ENCODE measurements around the gene ZNF836.
A peak's percentile ranks its signal among the peaks of the same experiment; 100 is the strongest.

ZNF836 gene

DNA sequence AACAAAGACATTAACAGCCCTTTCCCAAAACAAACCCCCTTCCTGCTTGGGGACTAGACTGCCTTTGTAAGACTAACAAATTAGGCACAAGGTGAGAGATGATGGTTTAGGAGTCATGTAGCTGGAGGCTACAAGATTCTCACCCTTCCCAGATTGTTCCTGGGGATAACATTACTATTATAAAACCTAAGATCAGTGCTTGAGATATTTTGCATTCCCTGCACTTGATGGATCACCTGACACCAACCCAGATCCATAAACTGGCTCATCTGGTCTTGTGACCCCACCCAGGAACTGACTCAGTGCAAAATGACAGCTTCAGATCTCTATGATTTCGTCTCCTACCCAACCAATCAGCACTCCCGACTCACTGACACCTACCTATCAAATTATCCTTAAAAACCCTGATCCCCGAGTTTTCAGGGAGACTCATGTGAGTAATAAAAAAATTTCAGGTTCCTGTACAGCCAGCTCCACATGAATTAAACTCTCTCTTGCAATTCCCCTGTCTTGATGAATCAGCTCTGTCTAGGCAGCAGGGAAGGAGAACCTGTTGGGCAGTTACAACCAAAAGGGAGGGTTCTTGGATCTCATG, 29.3 kb downstream of the ZNF836 start:
- Histone ChIP-seq H3K14ac (ENCODE audit: low read length) (no peak overlapping the region), H3K23ac (ENCODE audit: low read depth, low read length, poor library complexity) (no peak overlapping the region), H3K27ac (replicated peaks; ENCODE audit: low read length) (no peak overlapping the region), H2BK12ac (ENCODE audit: low read length) (no peak overlapping the region), H2AFZ (ENCODE audit: low read length) (no peak overlapping the region), H2BK120ac (ENCODE audit: low read depth, low read length) (no peak overlapping the region), H3K27me3 (ENCODE audit: control insufficient read depth in 3 of 3, insufficient read depth in 3 of 3, low read depth in 1 of 3, low read length in 3 of 3) (no peaks in the 10 kb centered on the region), H3K4me1 (ENCODE audit: control insufficient read depth in 2 of 2, insufficient read depth in 1 of 2, low read depth in 1 of 2, low read length in 2 of 2) (peaks cover 0 to 4% of the 10 kb centered on the region in 2 donors), H3K9me3 (replicated peaks in 1 of 2; ENCODE audit: control insufficient read depth in 2 of 2, insufficient read depth in 1 of 2, low read depth in 1 of 2, low read length in 2 of 2) (peaks cover 2 to 17% of the 10 kb centered on the region in 2 donors), H4K8ac (ENCODE audit: low read depth, low read length) (no peak overlapping the region), H3K4me3 (ENCODE audit: low read length in 2 of 2) (no peak overlapping the region), H3K79me1 (ENCODE audit: low read depth, low read length) (no peaks in the 10 kb centered on the region), H3K4me2 (ENCODE audit: insufficient read depth, low read length, poor library complexity, severe bottlenecking) (no peak overlapping the region), H3K18ac (ENCODE audit: low read length) (no peak overlapping the region), H2BK15ac (ENCODE audit: low read length) (no peak overlapping the region), H2BK5ac (ENCODE audit: low read length) (no peak overlapping the region), H3K4ac (ENCODE audit: low read length) (no peak overlapping the region), H2AK5ac (ENCODE audit: low read depth, low read length) (no peak overlapping the region), H4K91ac (ENCODE audit: low read depth, low read length, poor library complexity) (no peak overlapping the region), H3K36me3 (replicated peaks in 1 of 2; ENCODE audit: control insufficient read depth in 2 of 2, insufficient read depth in 2 of 2, low read length in 2 of 2) (peaks cover 0 to 8% of the 10 kb centered on the region in 2 donors), H3K9ac (ENCODE audit: low read depth, low read length, poor library complexity) (no peak overlapping the region)
- DNase-seq (ENCODE audit: low spot score), result no peak
- no CpG with 5 or more reads among the region's 3 CpGs for WGBS, 2 donors (ENCODE audit: extremely low coverage in 2 of 2, insufficient read length in 2 of 2, insufficient replicate concordance in 1 of 2)

- H3K79me1 ChIP-seq (ENCODE audit: low read depth, low read length), result no peaks in the 10 kb centered on the region
- no peak overlapping the region for H3K14ac ChIP-seq (ENCODE audit: low read length)
- H4K8ac ChIP-seq (ENCODE audit: low read depth, low read length), result no peak overlapping the region
- H3K18ac ChIP-seq (ENCODE audit: low read length), result no peak overlapping the region
- no peak for DNase-seq (ENCODE audit: low spot score)
- no peak overlapping the region for H3K27ac ChIP-seq (replicated peaks; ENCODE audit: low read length)
- no peaks in the 10 kb centered on the region for H3K27me3 ChIP-seq (ENCODE audit: control insufficient read depth in 3 of 3, insufficient read depth in 3 of 3, low read depth in 1 of 3, low read length in 3 of 3)
- peaks cover 0 to 4% of the 10 kb centered on the region in 2 donors for H3K4me1 ChIP-seq (ENCODE audit: control insufficient read depth in 2 of 2, insufficient read depth in 1 of 2, low read depth in 1 of 2, low read length in 2 of 2)
- H2AK5ac ChIP-seq (ENCODE audit: low read depth, low read length), result no peak overlapping the region
- H4K91ac ChIP-seq (ENCODE audit: low read depth, low read length, poor library complexity), result no peak overlapping the region
- H2AFZ ChIP-seq (ENCODE audit: low read length), result no peak overlapping the region
- H3K4me3 ChIP-seq (ENCODE audit: low read length in 2 of 2), result no peak overlapping the region
- peaks cover 2 to 14% of the 10 kb centered on the region in 2 donors for H3K36me3 ChIP-seq (replicated peaks in 1 of 2; ENCODE audit: control insufficient read depth in 2 of 2, insufficient read depth in 2 of 2, low read length in 2 of 2)
- H2BK120ac ChIP-seq (ENCODE audit: low read depth, low read length), result no peak overlapping the region
- no peak overlapping the region for H3K23ac ChIP-seq (ENCODE audit: low read depth, low read length, poor library complexity)
- no CpG with 5 or more reads among the region's 2 CpGs for WGBS, 2 donors (ENCODE audit: extremely low coverage in 2 of 2, insufficient read length in 2 of 2, insufficient replicate concordance in 1 of 2)
- H3K9me3 ChIP-seq (replicated peaks in 1 of 2; ENCODE audit: control insufficient read depth in 2 of 2, insufficient read depth in 1 of 2, low read depth in 1 of 2, low read length in 2 of 2), result peaks cover 6 to 24% of the 10 kb centered on the region in 2 donors
- H3K4me2 ChIP-seq (ENCODE audit: insufficient read depth, low read length, poor library complexity, severe bottlenecking), result no peak overlapping the region
- no peak overlapping the region for H3K4ac ChIP-seq (ENCODE audit: low read length)
- H2BK5ac ChIP-seq (ENCODE audit: low read length), result no peak overlapping the region
- no peak overlapping the region for H3K9ac ChIP-seq (ENCODE audit: low read depth, low read length, poor library complexity)
- H2BK15ac ChIP-seq (ENCODE audit: low read length), result no peak overlapping the region
- no peak overlapping the region for H2BK12ac ChIP-seq (ENCODE audit: low read length)
These were observed 30.2 kb downstream of the ZNF836 start for GRCh38 chr19:52141203-52141602.

DNA sequence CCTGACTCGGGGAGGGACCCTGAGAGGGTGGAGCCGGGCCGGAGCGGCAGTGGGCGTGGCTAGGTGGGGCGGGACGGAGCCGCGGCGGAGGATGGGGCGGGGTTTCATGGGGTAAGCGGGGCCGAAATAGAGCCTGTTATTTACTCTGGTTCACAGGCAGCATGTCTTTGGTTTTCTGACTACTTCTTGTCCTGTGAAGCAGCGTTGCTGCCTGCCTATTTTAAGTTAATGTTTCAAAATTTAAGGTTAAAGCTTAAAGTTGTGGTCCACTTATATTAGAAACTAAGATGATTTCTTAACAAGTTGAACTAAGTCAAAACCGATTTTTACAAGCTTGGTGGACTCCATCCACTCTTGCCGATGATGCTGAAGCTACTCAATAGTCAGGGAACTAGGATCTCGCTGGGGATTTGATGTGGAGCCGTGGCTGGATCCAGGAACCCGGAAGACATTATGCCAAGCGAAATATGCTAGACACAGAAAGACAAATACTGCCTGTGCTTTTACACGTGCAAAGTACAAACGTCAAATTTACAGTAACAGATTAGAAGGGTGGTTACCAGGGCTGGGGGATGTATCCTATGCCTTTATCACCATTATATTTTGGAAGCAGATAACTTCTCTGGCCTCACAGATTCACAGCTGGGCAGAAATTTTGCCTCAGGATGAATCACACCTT, 31.2 kb downstream of the ZNF836 start:
- Histone ChIP-seq H3K14ac (ENCODE audit: low read length) (no peak overlapping the region), H4K91ac (ENCODE audit: low read depth, low read length, poor library complexity) (no peak overlapping the region), H2BK12ac (ENCODE audit: low read length) (no peak overlapping the region), H3K18ac (ENCODE audit: low read length) (no peak overlapping the region), H3K27me3 (ENCODE audit: control insufficient read depth in 3 of 3, insufficient read depth in 3 of 3, low read depth in 1 of 3, low read length in 3 of 3) (no peaks in the 10 kb centered on the region), H3K27ac (replicated peaks; ENCODE audit: low read length) (no peak overlapping the region), H3K4me2 (ENCODE audit: insufficient read depth, low read length, poor library complexity, severe bottlenecking) (no peak overlapping the region), H2BK120ac (ENCODE audit: low read depth, low read length) (no peak overlapping the region), H2AK5ac (ENCODE audit: low read depth, low read length) (no peak overlapping the region), H2AFZ (ENCODE audit: low read length) (peak overlapping the region; percentile 83), H3K23ac (ENCODE audit: low read depth, low read length, poor library complexity) (no peak overlapping the region), H3K4me3 (ENCODE audit: low read length in 2 of 2) (peak overlapping the region in 1 of 2 donors; percentile 77), H2BK15ac (ENCODE audit: low read length) (no peak overlapping the region), H3K36me3 (replicated peaks in 1 of 2; ENCODE audit: control insufficient read depth in 2 of 2, insufficient read depth in 2 of 2, low read length in 2 of 2) (peaks cover 4 to 22% of the 10 kb centered on the region in 2 donors), H3K9me3 (replicated peaks in 1 of 2; ENCODE audit: control insufficient read depth in 2 of 2, insufficient read depth in 1 of 2, low read depth in 1 of 2, low read length in 2 of 2) (peaks cover 11 to 33% of the 10 kb centered on the region in 2 donors), H3K4me1 (ENCODE audit: control insufficient read depth in 2 of 2, insufficient read depth in 1 of 2, low read depth in 1 of 2, low read length in 2 of 2) (peaks cover 0 to 4% of the 10 kb centered on the region in 2 donors), H4K8ac (ENCODE audit: low read depth, low read length) (no peak overlapping the region), H3K79me1 (ENCODE audit: low read depth, low read length) (no peaks in the 10 kb centered on the region), H3K4ac (ENCODE audit: low read length) (no peak overlapping the region), H3K9ac (ENCODE audit: low read depth, low read length, poor library complexity) (no peak overlapping the region), H2BK5ac (ENCODE audit: low read length) (no peak overlapping the region)
- DNase-seq (ENCODE audit: low spot score), result no peak
- no CpG with 5 or more reads among the region's 22 CpGs for WGBS, 2 donors (ENCODE audit: extremely low coverage in 2 of 2, insufficient read length in 2 of 2, insufficient replicate concordance in 1 of 2)

DNA sequence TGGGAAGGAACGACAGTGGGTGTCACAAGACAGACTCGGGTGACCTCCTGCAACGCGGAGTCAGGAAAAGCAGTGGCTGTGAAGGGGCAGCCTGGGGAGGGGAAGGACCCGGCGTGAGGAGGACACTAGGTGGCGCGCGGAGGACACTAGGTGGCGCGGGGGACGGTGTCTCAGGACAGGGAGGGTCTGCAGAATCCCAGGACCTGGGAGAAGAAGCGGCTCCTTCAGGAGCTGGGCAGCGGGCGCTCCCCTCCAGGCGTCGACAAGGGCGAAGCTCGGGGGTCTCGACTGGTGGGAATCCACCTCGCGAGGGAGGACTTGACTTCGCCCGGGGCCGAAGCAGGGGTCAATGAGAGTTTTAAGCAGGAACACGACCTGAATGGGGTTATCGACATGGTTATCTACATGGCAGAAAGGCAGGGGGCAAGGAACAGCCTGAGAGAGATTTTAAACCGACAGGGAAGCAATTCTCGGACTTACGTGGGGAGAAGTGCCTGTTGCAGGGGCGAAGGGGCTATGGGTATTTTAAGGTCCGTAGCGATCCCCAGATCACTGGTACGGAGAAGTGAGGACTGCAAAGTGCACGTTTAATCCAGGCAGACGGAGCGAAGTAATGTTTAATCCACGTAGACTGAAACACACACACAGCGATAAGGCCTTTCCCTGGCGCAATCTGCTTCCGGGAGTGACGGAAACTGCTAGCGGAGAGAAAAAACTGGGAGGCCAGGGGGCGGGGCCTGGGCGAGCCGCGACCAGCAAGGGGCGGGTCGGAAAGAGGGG, 32.0 kb downstream of the ZNF836 start, which contains the start of gene ZNF616:
Gene ZNF616, minus strand, starts transcription at position 687 of the 780 bp plus-strand sequence. CDS start 9,426 bp downstream, outside the sequence.
- Histone ChIP-seq H3K9me3 (replicated peaks in 1 of 2; ENCODE audit: control insufficient read depth in 2 of 2, insufficient read depth in 1 of 2, low read depth in 1 of 2, low read length in 2 of 2) (peaks cover 17 to 40% of the 10 kb centered on the region in 2 donors), H3K9ac (ENCODE audit: low read depth, low read length, poor library complexity) (peak within 1 kb of the TSS; percentile 93), H3K4me3 (ENCODE audit: low read length in 2 of 2) (peak within 1 kb of the TSS; percentile 77 to 94), H3K23ac (ENCODE audit: low read depth, low read length, poor library complexity) (no peak within 1 kb of the TSS), H3K18ac (ENCODE audit: low read length) (peak within 1 kb of the TSS; percentile 93), H3K4me2 (ENCODE audit: insufficient read depth, low read length, poor library complexity, severe bottlenecking) (peak within 1 kb of the TSS; percentile 73), H3K27me3 (ENCODE audit: control insufficient read depth in 3 of 3, insufficient read depth in 3 of 3, low read depth in 1 of 3, low read length in 3 of 3) (no peaks in the 10 kb centered on the region), H2AK5ac (ENCODE audit: low read depth, low read length) (no peak within 1 kb of the TSS), H3K4ac (ENCODE audit: low read length) (no peak within 1 kb of the TSS), H2BK15ac (ENCODE audit: low read length) (no peak within 1 kb of the TSS), H4K91ac (ENCODE audit: low read depth, low read length, poor library complexity) (no peak within 1 kb of the TSS), H2AFZ (ENCODE audit: low read length) (peak within 1 kb of the TSS; percentile 83), H3K4me1 (ENCODE audit: control insufficient read depth in 2 of 2, insufficient read depth in 1 of 2, low read depth in 1 of 2, low read length in 2 of 2) (peaks cover 0 to 4% of the 10 kb centered on the region in 2 donors), H2BK5ac (ENCODE audit: low read length) (no peak within 1 kb of the TSS), H3K79me1 (ENCODE audit: low read depth, low read length) (no peaks in the 10 kb centered on the region), H4K8ac (ENCODE audit: low read depth, low read length) (no peak within 1 kb of the TSS), H3K36me3 (replicated peaks in 1 of 2; ENCODE audit: control insufficient read depth in 2 of 2, insufficient read depth in 2 of 2, low read length in 2 of 2) (peaks cover 7 to 29% of the 10 kb centered on the region in 2 donors), H3K14ac (ENCODE audit: low read length) (no peak within 1 kb of the TSS), H2BK120ac (ENCODE audit: low read depth, low read length) (no peak within 1 kb of the TSS), H2BK12ac (ENCODE audit: low read length) (no peak within 1 kb of the TSS), H3K27ac (replicated peaks; ENCODE audit: low read length) (peak within 1 kb of the TSS; percentile 78)
- no CpG with 5 or more reads among the region's 49 CpGs for WGBS, 2 donors (ENCODE audit: extremely low coverage in 2 of 2, insufficient read length in 2 of 2, insufficient replicate concordance in 1 of 2)
- peak; percentile 90 for DNase-seq (ENCODE audit: low spot score)

Data from neuronal stem cell (in vitro differentiated cells).